Measurements from ENCODE around the gene CREB3L2. TPM values are rescaled to one million over a fixed set of nuclear protein-coding genes. Genes with fewer than 3 reads are reported as not detected.

The CREB3L2 gene
- total and polyA plus RNA-seq, 2 of the 13 experiments (the other 11 are each of a cell fraction or from before 2014, with no cell fraction given): 22.1 to 41.1 TPM

DNA sequence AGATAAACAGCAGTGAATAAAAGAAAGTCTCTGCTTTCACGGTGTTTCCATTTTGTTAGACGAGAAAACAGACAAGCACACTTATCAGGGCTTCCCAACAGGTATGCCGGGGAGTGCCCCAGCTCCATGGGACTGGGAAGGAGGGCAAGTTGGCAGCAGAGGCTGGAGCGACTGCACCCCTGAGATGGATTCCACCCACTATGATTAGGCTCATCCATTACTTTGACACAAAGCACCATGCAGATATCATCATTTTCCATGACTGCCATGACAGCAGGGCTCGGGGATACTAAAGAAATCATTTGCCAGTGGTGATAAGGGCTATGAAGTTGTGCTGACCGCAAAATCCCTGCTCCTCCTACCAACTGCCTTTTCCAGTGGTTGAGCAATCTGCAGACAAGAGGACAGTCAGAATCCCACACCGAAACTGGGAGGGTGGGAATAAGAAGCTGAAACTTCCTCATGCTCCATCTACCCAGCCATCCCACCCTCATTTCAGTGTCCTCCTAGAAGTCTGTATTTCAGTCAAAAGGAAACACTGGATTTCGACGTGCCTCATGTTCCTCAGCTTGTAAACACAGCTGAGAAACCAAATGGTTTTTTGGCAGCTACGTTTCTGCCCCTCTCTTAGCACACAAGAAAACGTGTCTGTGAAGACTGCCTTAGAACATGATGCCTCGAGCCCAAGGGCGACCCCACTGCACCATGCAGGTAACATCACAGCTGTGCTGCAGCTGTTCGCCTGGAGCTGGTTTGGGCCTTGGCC lies 15.5 kb downstream of the CREB3L2 start (continued):
- no peak for TF ChIP-seq E2F5 (CRISPR knock-in tag; conservative IDR thresholded peaks at IDR 0.05)
- TF ChIP-seq NCOA1 (CRISPR knock-in tag; IDR thresholded peaks at IDR 0.05): no peak
- no peak for TF ChIP-seq HNRNPL (IDR thresholded peaks at IDR 0.05; ENCODE audit: low read depth, low read length)
- TF ChIP-seq, protein P1, sequence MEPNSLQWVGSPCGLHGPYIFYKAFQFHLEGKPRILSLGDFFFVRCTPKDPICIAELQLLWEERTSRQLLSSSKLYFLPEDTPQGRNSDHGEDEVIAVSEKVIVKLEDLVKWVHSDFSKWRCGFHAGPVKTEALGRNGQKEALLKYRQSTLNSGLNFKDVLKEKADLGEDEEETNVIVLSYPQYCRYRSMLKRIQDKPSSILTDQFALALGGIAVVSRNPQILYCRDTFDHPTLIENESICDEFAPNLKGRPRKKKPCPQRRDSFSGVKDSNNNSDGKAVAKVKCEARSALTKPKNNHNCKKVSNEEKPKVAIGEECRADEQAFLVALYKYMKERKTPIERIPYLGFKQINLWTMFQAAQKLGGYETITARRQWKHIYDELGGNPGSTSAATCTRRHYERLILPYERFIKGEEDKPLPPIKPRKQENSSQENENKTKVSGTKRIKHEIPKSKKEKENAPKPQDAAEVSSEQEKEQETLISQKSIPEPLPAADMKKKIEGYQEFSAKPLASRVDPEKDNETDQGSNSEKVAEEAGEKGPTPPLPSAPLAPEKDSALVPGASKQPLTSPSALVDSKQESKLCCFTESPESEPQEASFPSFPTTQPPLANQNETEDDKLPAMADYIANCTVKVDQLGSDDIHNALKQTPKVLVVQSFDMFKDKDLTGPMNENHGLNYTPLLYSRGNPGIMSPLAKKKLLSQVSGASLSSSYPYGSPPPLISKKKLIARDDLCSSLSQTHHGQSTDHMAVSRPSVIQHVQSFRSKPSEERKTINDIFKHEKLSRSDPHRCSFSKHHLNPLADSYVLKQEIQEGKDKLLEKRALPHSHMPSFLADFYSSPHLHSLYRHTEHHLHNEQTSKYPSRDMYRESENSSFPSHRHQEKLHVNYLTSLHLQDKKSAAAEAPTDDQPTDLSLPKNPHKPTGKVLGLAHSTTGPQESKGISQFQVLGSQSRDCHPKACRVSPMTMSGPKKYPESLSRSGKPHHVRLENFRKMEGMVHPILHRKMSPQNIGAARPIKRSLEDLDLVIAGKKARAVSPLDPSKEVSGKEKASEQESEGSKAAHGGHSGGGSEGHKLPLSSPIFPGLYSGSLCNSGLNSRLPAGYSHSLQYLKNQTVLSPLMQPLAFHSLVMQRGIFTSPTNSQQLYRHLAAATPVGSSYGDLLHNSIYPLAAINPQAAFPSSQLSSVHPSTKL (CRISPR knock-in tag; IDR thresholded peaks at IDR 0.05): peak; percentile 49; the same call in 1 of the 2 replicates
- no peak for TF ChIP-seq ZNF33A (CRISPR knock-in tag; IDR thresholded peaks at IDR 0.05; ENCODE audit: borderline replicate concordance)
- TF ChIP-seq, protein P2, sequence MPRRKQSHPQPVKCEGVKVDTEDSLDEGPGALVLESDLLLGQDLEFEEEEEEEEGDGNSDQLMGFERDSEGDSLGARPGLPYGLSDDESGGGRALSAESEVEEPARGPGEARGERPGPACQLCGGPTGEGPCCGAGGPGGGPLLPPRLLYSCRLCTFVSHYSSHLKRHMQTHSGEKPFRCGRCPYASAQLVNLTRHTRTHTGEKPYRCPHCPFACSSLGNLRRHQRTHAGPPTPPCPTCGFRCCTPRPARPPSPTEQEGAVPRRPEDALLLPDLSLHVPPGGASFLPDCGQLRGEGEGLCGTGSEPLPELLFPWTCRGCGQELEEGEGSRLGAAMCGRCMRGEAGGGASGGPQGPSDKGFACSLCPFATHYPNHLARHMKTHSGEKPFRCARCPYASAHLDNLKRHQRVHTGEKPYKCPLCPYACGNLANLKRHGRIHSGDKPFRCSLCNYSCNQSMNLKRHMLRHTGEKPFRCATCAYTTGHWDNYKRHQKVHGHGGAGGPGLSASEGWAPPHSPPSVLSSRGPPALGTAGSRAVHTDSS (CRISPR knock-in tag; conservative IDR thresholded peaks at IDR 0.05): no peak
- no peak for TF ChIP-seq SMAD9 (CRISPR knock-in tag; IDR thresholded peaks at IDR 0.05)
- TF ChIP-seq, protein P3, sequence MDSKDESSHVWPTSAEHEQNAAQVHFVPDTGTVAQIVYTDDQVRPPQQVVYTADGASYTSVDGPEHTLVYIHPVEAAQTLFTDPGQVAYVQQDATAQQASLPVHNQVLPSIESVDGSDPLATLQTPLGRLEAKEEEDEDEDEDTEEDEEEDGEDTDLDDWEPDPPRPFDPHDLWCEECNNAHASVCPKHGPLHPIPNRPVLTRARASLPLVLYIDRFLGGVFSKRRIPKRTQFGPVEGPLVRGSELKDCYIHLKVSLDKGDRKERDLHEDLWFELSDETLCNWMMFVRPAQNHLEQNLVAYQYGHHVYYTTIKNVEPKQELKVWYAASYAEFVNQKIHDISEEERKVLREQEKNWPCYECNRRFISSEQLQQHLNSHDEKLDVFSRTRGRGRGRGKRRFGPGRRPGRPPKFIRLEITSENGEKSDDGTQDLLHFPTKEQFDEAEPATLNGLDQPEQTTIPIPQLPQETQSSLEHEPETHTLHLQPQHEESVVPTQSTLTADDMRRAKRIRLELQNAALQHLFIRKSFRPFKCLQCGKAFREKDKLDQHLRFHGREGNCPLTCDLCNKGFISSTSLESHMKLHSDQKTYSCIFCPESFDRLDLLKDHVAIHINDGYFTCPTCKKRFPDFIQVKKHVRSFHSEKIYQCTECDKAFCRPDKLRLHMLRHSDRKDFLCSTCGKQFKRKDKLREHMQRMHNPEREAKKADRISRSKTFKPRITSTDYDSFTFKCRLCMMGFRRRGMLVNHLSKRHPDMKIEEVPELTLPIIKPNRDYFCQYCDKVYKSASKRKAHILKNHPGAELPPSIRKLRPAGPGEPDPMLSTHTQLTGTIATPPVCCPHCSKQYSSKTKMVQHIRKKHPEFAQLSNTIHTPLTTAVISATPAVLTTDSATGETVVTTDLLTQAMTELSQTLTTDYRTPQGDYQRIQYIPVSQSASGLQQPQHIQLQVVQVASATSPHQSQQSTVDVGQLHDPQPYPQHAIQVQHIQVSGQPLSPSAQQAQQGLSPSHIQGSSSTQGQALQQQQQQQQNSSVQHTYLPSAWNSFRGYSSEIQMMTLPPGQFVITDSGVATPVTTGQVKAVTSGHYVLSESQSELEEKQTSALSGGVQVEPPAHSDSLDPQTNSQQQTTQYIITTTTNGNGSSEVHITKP (CRISPR knock-in tag; IDR thresholded peaks at IDR 0.05; ENCODE audit: low read depth): 0 out of 2 replicates have a peak, but pooled peaks have one; percentile 22
- TF ChIP-seq ZNF83 (CRISPR knock-in tag; IDR thresholded peaks at IDR 0.05; ENCODE audit: borderline replicate concordance): no peak
- no peak; the same call in 1 of the 2 replicates for TF ChIP-seq GMEB1 (CRISPR knock-in tag; IDR thresholded peaks at IDR 0.05; ENCODE audit: borderline replicate concordance)
- TF ChIP-seq HOXA3 (CRISPR knock-in tag; IDR thresholded peaks at IDR 0.05): 0 out of 2 replicates have a peak, but pooled peaks have one; percentile 39
- TF ChIP-seq THAP11 (CRISPR knock-in tag; IDR thresholded peaks at IDR 0.05): no peak
- TF ChIP-seq, protein P4, sequence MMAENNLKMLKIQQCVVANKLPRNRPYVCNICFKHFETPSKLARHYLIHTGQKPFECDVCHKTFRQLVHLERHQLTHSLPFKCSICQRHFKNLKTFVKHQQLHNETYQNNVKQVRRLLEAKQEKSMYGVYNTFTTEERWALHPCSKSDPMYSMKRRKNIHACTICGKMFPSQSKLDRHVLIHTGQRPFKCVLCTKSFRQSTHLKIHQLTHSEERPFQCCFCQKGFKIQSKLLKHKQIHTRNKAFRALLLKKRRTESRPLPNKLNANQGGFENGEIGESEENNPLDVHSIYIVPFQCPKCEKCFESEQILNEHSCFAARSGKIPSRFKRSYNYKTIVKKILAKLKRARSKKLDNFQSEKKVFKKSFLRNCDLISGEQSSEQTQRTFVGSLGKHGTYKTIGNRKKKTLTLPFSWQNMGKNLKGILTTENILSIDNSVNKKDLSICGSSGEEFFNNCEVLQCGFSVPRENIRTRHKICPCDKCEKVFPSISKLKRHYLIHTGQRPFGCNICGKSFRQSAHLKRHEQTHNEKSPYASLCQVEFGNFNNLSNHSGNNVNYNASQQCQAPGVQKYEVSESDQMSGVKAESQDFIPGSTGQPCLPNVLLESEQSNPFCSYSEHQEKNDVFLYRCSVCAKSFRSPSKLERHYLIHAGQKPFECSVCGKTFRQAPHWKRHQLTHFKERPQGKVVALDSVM (CRISPR knock-in tag; IDR thresholded peaks at IDR 0.05): no peak
